Measurements from ENCODE around the gene USP6NL. TPM values are rescaled to one million over a fixed set of nuclear protein-coding genes. Genes with fewer than 3 reads are reported as not detected.

USP6NL gene
- polyA plus RNA-seq, 4 donors: 4.1 to 18.1 (median 6.5) TPM

GRCh38 chr10:11594589-11595394 is 16.7 kb downstream of the USP6NL start:
- H3K36me3 ChIP-seq (ENCODE audit: control insufficient read depth in 3 of 3, insufficient read depth in 2 of 3, low read depth in 1 of 3, low read length in 3 of 3): peaks cover 0 to 9% (median 0%) of the 10 kb centered on the region in 3 donors
- no peaks in the 10 kb centered on the region for H3K9me3 ChIP-seq (ENCODE audit: control insufficient read depth in 2 of 2, insufficient read depth in 1 of 2, low read depth in 1 of 2, low read length in 1 of 2)
- H3K4me3 ChIP-seq (ENCODE audit: low read depth in 1 of 3, low read length in 3 of 3): no peak overlapping the region
- no peak for FAIRE-seq
- WGBS, 3 donors: 83 to 97% (median 87%) methylated on average over 6 of the region's 6 CpGs
- no peak overlapping the region for H3K27ac ChIP-seq (ENCODE audit: low read depth in 1 of 3, low read length in 2 of 3)
- DNase-seq: no peak
- H3K4me1 ChIP-seq (ENCODE audit: control insufficient read depth in 3 of 3, insufficient read depth in 2 of 3, low read depth in 1 of 3, low read length in 2 of 3): peaks cover 0 to 4% (median 0%) of the 10 kb centered on the region in 3 donors
- no peaks in the 10 kb centered on the region for H3K27me3 ChIP-seq (ENCODE audit: control insufficient read depth in 3 of 3, insufficient read depth in 3 of 3, low read length in 3 of 3)

- Histone ChIP-seq H3K36me3 (ENCODE audit: control insufficient read depth in 3 of 3, insufficient read depth in 2 of 3, low read depth in 1 of 3, low read length in 3 of 3) (peaks cover 0 to 9% (median 0%) of the 10 kb centered on the region in 3 donors), H3K27me3 (ENCODE audit: control insufficient read depth in 3 of 3, insufficient read depth in 3 of 3, low read length in 3 of 3) (no peaks in the 10 kb centered on the region), H3K4me1 (ENCODE audit: control insufficient read depth in 3 of 3, insufficient read depth in 2 of 3, low read depth in 1 of 3, low read length in 2 of 3) (peaks cover 0 to 9% (median 0%) of the 10 kb centered on the region in 3 donors), H3K27ac (ENCODE audit: low read depth in 1 of 3, low read length in 2 of 3) (no peak overlapping the region), H3K9me3 (ENCODE audit: control insufficient read depth in 2 of 2, insufficient read depth in 1 of 2, low read depth in 1 of 2, low read length in 1 of 2) (no peaks in the 10 kb centered on the region), H3K4me3 (ENCODE audit: low read depth in 1 of 3, low read length in 3 of 3) (no peak overlapping the region)
- FAIRE-seq (no peak), DNase-seq (no peak)
- 34 to 81% (median 52%) methylated on average over 7 of the region's 7 CpGs for WGBS, 3 donors
Observed at GRCh38 chr10:11593612-11594011, 17.8 kb downstream of the USP6NL start.

GRCh38 chr10:11589738-11590137 is 21.7 kb downstream of the USP6NL start:
- peaks cover 0 to 5% (median 0%) of the 10 kb centered on the region in 3 donors for H3K36me3 ChIP-seq (ENCODE audit: control insufficient read depth in 3 of 3, insufficient read depth in 2 of 3, low read depth in 1 of 3, low read length in 3 of 3)
- no peaks in the 10 kb centered on the region for H3K27me3 ChIP-seq (ENCODE audit: control insufficient read depth in 3 of 3, insufficient read depth in 3 of 3, low read length in 3 of 3)
- H3K4me3 ChIP-seq (ENCODE audit: low read depth in 1 of 3, low read length in 3 of 3): no peak overlapping the region
- H3K27ac ChIP-seq (ENCODE audit: low read depth in 1 of 3, low read length in 2 of 3): no peak overlapping the region
- peaks cover 0 to 11% (median 0%) of the 10 kb centered on the region in 3 donors for H3K4me1 ChIP-seq (ENCODE audit: control insufficient read depth in 3 of 3, insufficient read depth in 2 of 3, low read depth in 1 of 3, low read length in 2 of 3)
- FAIRE-seq: no peak
- 88 to 89% (median 88%) methylated on average over 4 of the region's 4 CpGs for WGBS, 3 donors
- H3K9me3 ChIP-seq (ENCODE audit: control insufficient read depth in 2 of 2, insufficient read depth in 1 of 2, low read depth in 1 of 2, low read length in 1 of 2): peaks cover 0 to 7% of the 10 kb centered on the region in 2 donors
- no peak for DNase-seq

GRCh38 chr10:11588873-11589574 is 22.4 kb downstream of the USP6NL start:
- no peak overlapping the region for H3K4me3 ChIP-seq (ENCODE audit: low read depth in 1 of 3, low read length in 3 of 3)
- H3K4me1 ChIP-seq (ENCODE audit: control insufficient read depth in 3 of 3, insufficient read depth in 2 of 3, low read depth in 1 of 3, low read length in 2 of 3): peaks cover 0 to 11% (median 0%) of the 10 kb centered on the region in 3 donors
- FAIRE-seq: no peak
- peaks cover 0 to 6% (median 0%) of the 10 kb centered on the region in 3 donors for H3K36me3 ChIP-seq (ENCODE audit: control insufficient read depth in 3 of 3, insufficient read depth in 2 of 3, low read depth in 1 of 3, low read length in 3 of 3)
- H3K27me3 ChIP-seq (ENCODE audit: control insufficient read depth in 3 of 3, insufficient read depth in 3 of 3, low read length in 3 of 3): no peaks in the 10 kb centered on the region
- H3K9me3 ChIP-seq (ENCODE audit: control insufficient read depth in 2 of 2, insufficient read depth in 1 of 2, low read depth in 1 of 2, low read length in 1 of 2): peaks cover 0 to 9% of the 10 kb centered on the region in 2 donors
- DNase-seq: peak in 1 of 2 donors; percentile 41
- peak overlapping the region in 1 of 3 donors; percentile 35 for H3K27ac ChIP-seq (ENCODE audit: low read depth in 1 of 3, low read length in 2 of 3)
- 33 to 55% (median 45%) methylated on average over 3 of the region's 3 CpGs for WGBS, 3 donors

- FAIRE-seq: no peak
- H3K27ac ChIP-seq (ENCODE audit: low read depth in 1 of 3, low read length in 2 of 3): no peak overlapping the region
- H3K4me1 ChIP-seq (ENCODE audit: control insufficient read depth in 3 of 3, insufficient read depth in 2 of 3, low read depth in 1 of 3, low read length in 2 of 3): peaks cover 0 to 11% (median 0%) of the 10 kb centered on the region in 3 donors
- DNase-seq: no peak
- no peak overlapping the region for H3K4me3 ChIP-seq (ENCODE audit: low read depth in 1 of 3, low read length in 3 of 3)
- 79 to 83% (median 81%) methylated on average over 4 of the region's 4 CpGs for WGBS, 3 donors
- peaks cover 0 to 7% (median 0%) of the 10 kb centered on the region in 3 donors for H3K36me3 ChIP-seq (ENCODE audit: control insufficient read depth in 3 of 3, insufficient read depth in 2 of 3, low read depth in 1 of 3, low read length in 3 of 3)
- H3K27me3 ChIP-seq (ENCODE audit: control insufficient read depth in 3 of 3, insufficient read depth in 3 of 3, low read length in 3 of 3): no peaks in the 10 kb centered on the region
- peaks cover 0 to 9% of the 10 kb centered on the region in 2 donors for H3K9me3 ChIP-seq (ENCODE audit: control insufficient read depth in 2 of 2, insufficient read depth in 1 of 2, low read depth in 1 of 2, low read length in 1 of 2)
Observed at GRCh38 chr10:11587722-11588259, 23.7 kb downstream of the USP6NL start.

- H3K4me3 ChIP-seq (ENCODE audit: low read depth in 1 of 3, low read length in 3 of 3): no peak overlapping the region
- H3K4me1 ChIP-seq (ENCODE audit: control insufficient read depth in 3 of 3, insufficient read depth in 2 of 3, low read depth in 1 of 3, low read length in 2 of 3): peaks cover 0 to 11% (median 0%) of the 10 kb centered on the region in 3 donors
- peaks cover 0 to 14% (median 0%) of the 10 kb centered on the region in 3 donors for H3K36me3 ChIP-seq (ENCODE audit: control insufficient read depth in 3 of 3, insufficient read depth in 2 of 3, low read depth in 1 of 3, low read length in 3 of 3)
- peak; percentile 15 for FAIRE-seq
- DNase-seq: no peak
- peaks cover 0 to 9% of the 10 kb centered on the region in 2 donors for H3K9me3 ChIP-seq (ENCODE audit: control insufficient read depth in 2 of 2, insufficient read depth in 1 of 2, low read depth in 1 of 2, low read length in 1 of 2)
- H3K27ac ChIP-seq (ENCODE audit: low read depth in 1 of 3, low read length in 2 of 3): no peak overlapping the region
- H3K27me3 ChIP-seq (ENCODE audit: control insufficient read depth in 3 of 3, insufficient read depth in 3 of 3, low read length in 3 of 3): no peaks in the 10 kb centered on the region
Observed at GRCh38 chr10:11586170-11586569, 25.3 kb downstream of the USP6NL start.

- H3K36me3 ChIP-seq (ENCODE audit: control insufficient read depth in 3 of 3, insufficient read depth in 2 of 3, low read depth in 1 of 3, low read length in 3 of 3): peaks cover 0 to 20% (median 0%) of the 10 kb centered on the region in 3 donors
- FAIRE-seq (no peak), DNase-seq (no peak)
- H3K27ac ChIP-seq (ENCODE audit: low read depth in 1 of 3, low read length in 2 of 3): no peak overlapping the region
- no peaks in the 10 kb centered on the region for H3K4me1 ChIP-seq (ENCODE audit: control insufficient read depth in 3 of 3, insufficient read depth in 2 of 3, low read depth in 1 of 3, low read length in 2 of 3)
- H3K9me3 ChIP-seq (ENCODE audit: control insufficient read depth in 2 of 2, insufficient read depth in 1 of 2, low read depth in 1 of 2, low read length in 1 of 2): peaks cover 0 to 9% of the 10 kb centered on the region in 2 donors
- H3K27me3 ChIP-seq (ENCODE audit: control insufficient read depth in 3 of 3, insufficient read depth in 3 of 3, low read length in 3 of 3): no peaks in the 10 kb centered on the region
- WGBS, 3 donors: 30 to 53% (median 39%) methylated on average over 2 of the region's 2 CpGs
- H3K4me3 ChIP-seq (ENCODE audit: low read depth in 1 of 3, low read length in 3 of 3): no peak overlapping the region
Observed at GRCh38 chr10:11581213-11581612, 30.2 kb downstream of the USP6NL start.

GRCh38 chr10:11579885-11580284 is 31.6 kb downstream of the USP6NL start:
- Histone ChIP-seq H3K4me1 (ENCODE audit: control insufficient read depth in 3 of 3, insufficient read depth in 2 of 3, low read depth in 1 of 3, low read length in 2 of 3) (peaks cover 0 to 3% (median 0%) of the 10 kb centered on the region in 3 donors), H3K4me3 (ENCODE audit: low read depth in 1 of 3, low read length in 3 of 3) (no peak overlapping the region), H3K27me3 (ENCODE audit: control insufficient read depth in 3 of 3, insufficient read depth in 3 of 3, low read length in 3 of 3) (no peaks in the 10 kb centered on the region), H3K36me3 (ENCODE audit: control insufficient read depth in 3 of 3, insufficient read depth in 2 of 3, low read depth in 1 of 3, low read length in 3 of 3) (peaks cover 0 to 20% (median 0%) of the 10 kb centered on the region in 3 donors), H3K9me3 (ENCODE audit: control insufficient read depth in 2 of 2, insufficient read depth in 1 of 2, low read depth in 1 of 2, low read length in 1 of 2) (peaks cover 0 to 3% of the 10 kb centered on the region in 2 donors), H3K27ac (ENCODE audit: low read depth in 1 of 3, low read length in 2 of 3) (no peak overlapping the region)
- FAIRE-seq (no peak), DNase-seq (no peak)
- WGBS, 3 donors: 85 to 90% (median 87%) methylated on average over 6 of the region's 6 CpGs
